Memory B cell (primary cell): ENCODE data around the gene GNG8.

ENCODE experiments used
- ATAC-seq: fragments of 150-1000 bp; cut with Tn5 transposase; 2 replicates; pipeline ENCODE4 v1.10.0; 2021; ENCODE audit warnings: low read depth, mild to moderate bottlenecking, moderate library complexity
- DNase-seq, 2 donors: peaks; one replicate each; pipeline ENCODE4 v3.0.0; 2022; ENCODE audit warnings: low spot score in 2 of 2
- H3K27ac Mint-ChIP-seq: one replicate; pipeline ENCODE4 v1.8.0; 2022; ENCODE audit warnings: mild to moderate bottlenecking, moderate library complexity, mixed read lengths
- H3K27me3 Mint-ChIP-seq: one replicate; pipeline ENCODE4 v1.8.0; 2022; ENCODE audit warnings: mixed read lengths
- H3K36me3 Mint-ChIP-seq: one replicate; pipeline ENCODE4 v1.8.0; 2022; ENCODE audit warnings: mild to moderate bottlenecking, mixed read lengths
- H3K4me1 Mint-ChIP-seq: one replicate; pipeline ENCODE4 v1.8.0; 2022; ENCODE audit warnings: mixed read lengths
- H3K4me3 Mint-ChIP-seq: one replicate; pipeline ENCODE4 v1.8.0; 2022; ENCODE audit warnings: mild to moderate bottlenecking, moderate library complexity, mixed read lengths
- H3K9me3 Mint-ChIP-seq: one replicate; pipeline ENCODE4 v1.8.0; 2022; ENCODE audit warnings: mixed read lengths

GNG8 gene

GRCh38 chr19:46591870-46592269, 44.1 kb downstream of the GNG8 start:
- ATAC-seq (no peak), DNase-seq (no peak)
- H3K4me1 Mint-ChIP-seq, result no peaks in the 10 kb centered on the region
- no peaks in the 10 kb centered on the region for H3K27me3 Mint-ChIP-seq
- H3K36me3 Mint-ChIP-seq, result no peaks in the 10 kb centered on the region
- no peak overlapping the region for H3K4me3 Mint-ChIP-seq
- no peak overlapping the region for H3K27ac Mint-ChIP-seq
- H3K9me3 Mint-ChIP-seq, result no peaks in the 10 kb centered on the region

GRCh38 chr19:46591254-46591653, 44.7 kb downstream of the GNG8 start:
- Mint-ChIP-seq H3K27ac (no peak overlapping the region), H3K36me3 (peaks cover 2% of the 10 kb centered on the region), H3K4me1 (no peaks in the 10 kb centered on the region), H3K4me3 (no peak overlapping the region), H3K9me3 (peaks cover 1% of the 10 kb centered on the region), H3K27me3 (no peaks in the 10 kb centered on the region)
- ATAC-seq, result no peak
- DNase-seq, result no peak

DNA sequence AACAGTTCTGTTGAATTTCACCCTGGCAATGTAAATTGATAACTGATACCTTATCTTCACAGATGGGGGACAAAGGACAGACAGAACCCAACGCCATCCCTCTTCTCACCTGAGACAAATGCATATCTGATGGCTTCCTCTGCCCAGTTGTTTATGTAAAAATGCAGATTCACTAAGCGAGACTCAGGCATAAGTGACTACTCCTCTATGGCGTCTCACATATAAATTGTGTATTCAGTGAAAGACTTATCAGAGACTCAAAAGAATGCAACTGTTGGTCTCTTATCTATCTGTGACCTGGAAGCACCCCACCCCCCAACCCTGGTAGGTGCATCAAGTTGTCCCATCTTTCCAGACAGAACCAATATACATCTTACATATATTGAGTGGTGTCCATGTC, 48.1 kb downstream of the GNG8 start:
- Mint-ChIP-seq H3K4me1 (no peaks in the 10 kb centered on the region), H3K4me3 (no peak overlapping the region), H3K36me3 (peaks cover 2% of the 10 kb centered on the region), H3K27ac (no peak overlapping the region), H3K27me3 (no peaks in the 10 kb centered on the region), H3K9me3 (peaks cover 1% of the 10 kb centered on the region)
- ATAC-seq (no peak), DNase-seq (no peak)

DNA sequence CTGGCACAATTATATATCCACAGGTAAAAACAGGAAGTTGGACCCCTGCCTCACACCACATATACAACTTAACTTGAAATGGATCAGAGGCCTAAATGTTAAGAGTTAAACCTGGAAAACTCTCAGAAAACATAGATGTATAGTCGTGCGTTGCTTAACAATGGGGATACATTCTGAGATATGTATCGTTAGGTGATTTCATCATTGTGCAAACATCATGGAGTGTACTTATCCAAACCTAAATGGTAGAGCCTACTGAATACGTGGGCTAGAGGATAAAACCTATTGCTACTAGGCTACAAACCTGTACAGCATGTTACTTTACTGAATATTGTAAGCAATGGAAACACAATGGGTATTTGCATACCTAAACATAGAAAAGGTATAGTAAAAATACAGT, 49.7 kb downstream of the GNG8 start:
- Mint-ChIP-seq H3K4me3 (no peak overlapping the region), H3K4me1 (no peaks in the 10 kb centered on the region), H3K36me3 (peaks cover 2% of the 10 kb centered on the region), H3K27ac (no peak overlapping the region), H3K27me3 (no peaks in the 10 kb centered on the region), H3K9me3 (peaks cover 1% of the 10 kb centered on the region)
- ATAC-seq, result no peak
- no peak for DNase-seq

DNA sequence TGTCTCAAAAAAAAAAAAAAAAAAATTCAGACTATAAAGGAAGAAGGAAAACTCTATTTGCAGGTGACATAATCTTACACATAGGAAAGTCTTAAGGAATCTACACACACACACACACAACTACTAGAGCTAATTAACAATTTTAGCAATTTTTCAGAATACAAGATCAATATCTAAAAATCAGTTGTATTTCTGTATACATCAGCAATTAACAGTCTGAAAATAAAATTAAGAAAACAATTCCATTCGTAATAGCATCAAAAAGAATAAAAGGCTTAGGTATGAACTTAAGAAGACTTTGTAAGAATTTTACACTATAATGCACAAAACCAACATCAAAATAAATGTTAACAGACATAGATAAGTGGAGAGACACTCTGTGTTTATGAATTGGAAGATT, 50.5 kb downstream of the GNG8 start:
- Mint-ChIP-seq H3K4me1 (no peaks in the 10 kb centered on the region), H3K9me3 (peaks cover 3% of the 10 kb centered on the region), H3K36me3 (peaks cover 2% of the 10 kb centered on the region), H3K27ac (no peak overlapping the region), H3K27me3 (no peaks in the 10 kb centered on the region), H3K4me3 (no peak overlapping the region)
- DNase-seq, result no peak
- ATAC-seq, result no peak
